Activated T-helper 1 cell treated with anti-CD3 and anti-CD28 coated beads, Interleukin-2, amount 50 U/mL, for 16 hours (primary cell): ENCODE data around the gene TWIST2.

Experiments
- DNase-seq, 2 donors: peaks; one replicate each; pipeline ENCODE4 v3.0.0-alpha.2; 2020; ENCODE audit warnings: low read depth in 1 of 2, low spot score in 1 of 2

The TWIST2 gene

GRCh38 chr2:238903141-238903540, 55.3 kb downstream of the TWIST2 start:
- no peak for DNase-seq

GRCh38 chr2:238904177-238904576, 56.3 kb downstream of the TWIST2 start:
- DNase-seq: no peak

- DNase-seq: no peak
Observed at GRCh38 chr2:238904716-238905115, 56.8 kb downstream of the TWIST2 start.

- DNase-seq: no peak
Observed at GRCh38 chr2:238905224-238905623, 57.3 kb downstream of the TWIST2 start.

GRCh38 chr2:238905644-238906043, 57.8 kb downstream of the TWIST2 start:
- DNase-seq: no peak

GRCh38 chr2:238906254-238906935, 58.5 kb downstream of the TWIST2 start:
- DNase-seq: no peak

- no peak for DNase-seq
Observed at GRCh38 chr2:238906936-238907716, 59.2 kb downstream of the TWIST2 start.

GRCh38 chr2:238907717-238908173, 59.9 kb downstream of the TWIST2 start:
- DNase-seq: no peak

GRCh38 chr2:238908960-238909951, 61.4 kb downstream of the TWIST2 start:
- DNase-seq: no peak

GRCh38 chr2:238910751-238911351, 63.0 kb downstream of the TWIST2 start:
- DNase-seq: no peak

- DNase-seq: no peak
Observed at GRCh38 chr2:238911376-238912227, 63.7 kb downstream of the TWIST2 start.

- DNase-seq: no peak
Observed at GRCh38 chr2:238912228-238912915, 64.5 kb downstream of the TWIST2 start.

GRCh38 chr2:238912916-238913875, 65.3 kb downstream of the TWIST2 start:
- no peak for DNase-seq

GRCh38 chr2:238913931-238914647, 66.2 kb downstream of the TWIST2 start:
- no peak for DNase-seq

- no peak for DNase-seq
Observed at GRCh38 chr2:238914648-238915015, 66.7 kb downstream of the TWIST2 start.

GRCh38 chr2:238915196-238915595, 67.3 kb downstream of the TWIST2 start:
- DNase-seq: no peak

GRCh38 chr2:238915596-238915995, 67.7 kb downstream of the TWIST2 start:
- no peak for DNase-seq
